GM21576 (cell line): Measurements from ENCODE around the gene NEK9.

Source experiments
- ATAC-seq: cut with Tn5 transposase; IDR thresholded peaks from one replicate; pipeline ENCODE4 v1.9.1; 2021; ENCODE audit warnings: mild to moderate bottlenecking, moderate library complexity; ENCODE audit not compliant: unreplicated experiment

Gene NEK9

GRCh38 chr14:75044322-75044721 is 82.5 kb downstream of the NEK9 start:
- no peak for ATAC-seq

DNA sequence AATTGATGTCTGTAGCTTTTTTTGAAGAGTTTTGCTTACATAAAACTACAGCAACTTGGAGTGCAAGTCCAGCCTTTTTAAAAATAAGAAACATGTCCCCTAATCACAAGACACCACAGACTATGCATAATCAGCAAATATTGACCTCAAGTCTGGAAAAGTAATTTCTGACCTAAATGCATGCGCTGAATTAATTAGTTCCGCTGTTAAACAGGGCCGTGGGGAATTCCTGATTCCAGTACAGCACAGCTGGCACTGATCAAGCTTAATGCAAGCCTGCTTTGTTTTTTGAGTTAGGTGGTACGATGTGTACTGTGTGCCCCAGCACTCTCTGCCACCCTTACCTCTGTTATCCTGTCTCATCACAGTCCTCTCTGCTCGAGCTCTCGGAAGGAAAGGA is 84.8 kb downstream of the NEK9 start:
- no peak for ATAC-seq

GRCh38 chr14:75041613-75042012 is 85.2 kb downstream of the NEK9 start:
- ATAC-seq = no peak

DNA sequence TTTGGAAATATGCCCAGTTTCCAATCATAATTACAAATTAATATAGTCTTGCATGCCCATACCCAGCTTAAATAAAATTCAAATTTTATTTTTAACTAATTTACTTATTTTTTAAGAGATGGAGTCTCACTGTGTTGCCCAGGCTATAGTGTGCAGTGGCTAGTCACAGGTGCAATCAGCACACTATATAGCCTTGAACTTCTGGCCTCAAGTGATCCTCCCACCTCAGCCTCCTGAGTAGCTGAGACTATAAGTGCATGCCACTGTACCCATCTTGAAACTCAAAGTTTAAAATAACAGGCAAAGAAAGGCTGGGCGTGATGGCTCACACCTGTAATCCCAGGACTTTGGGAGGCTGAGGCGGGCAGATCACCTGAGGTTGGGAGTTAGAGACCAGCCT is 85.9 kb downstream of the NEK9 start:
- no peak for ATAC-seq

- ATAC-seq = no peak
Observed at GRCh38 chr14:75040507-75040906, 86.3 kb downstream of the NEK9 start.

GRCh38 chr14:75032939-75033338 is 93.9 kb downstream of the NEK9 start:
- no peak for ATAC-seq

DNA sequence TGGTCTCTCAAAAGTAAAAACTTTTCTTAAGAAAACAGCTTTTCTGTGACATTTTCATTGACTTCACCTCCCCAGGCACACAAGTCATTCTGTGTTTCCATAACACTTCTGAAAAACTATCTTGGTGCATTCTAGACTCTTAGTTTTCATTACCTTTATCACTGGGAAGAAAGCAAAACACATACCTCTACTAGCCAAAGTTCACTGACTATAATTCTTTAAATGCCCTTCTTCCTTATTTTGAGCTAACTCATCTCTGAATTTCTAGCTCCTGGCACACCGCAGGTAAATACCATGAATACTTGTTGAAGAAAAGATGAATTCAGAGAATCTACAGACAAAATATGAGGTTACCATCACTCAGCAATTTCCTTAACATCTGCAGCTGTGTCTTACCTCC is 96.7 kb downstream of the NEK9 start:
- ATAC-seq = no peak
